Skin epidermis (tissue), 12 donors: ENCODE results near the gene SLC9A9.

Experiments used
- H3K27ac ChIP-seq, 21 experiments: fragments of 200-600 bp; sonication (generic) in 11 of 21; one replicate each; pipeline ENCODE4 v1.5.0; 2020; ENCODE audit warnings: mild to moderate bottlenecking in 3 of 21, inconsistent platforms in 2 of 21, moderate library complexity in 2 of 21
- H3K4me3 ChIP-seq, 7 experiments: fragments of 200-600 bp; sonication (generic) in 2 of 7; one replicate each; pipeline ENCODE4 v1.5.0; 2020; ENCODE audit warnings: inconsistent platforms in 2 of 7, mild to moderate bottlenecking in 2 of 7, moderate library complexity in 1 of 7

Gene SLC9A9

GRCh38 chr3:143661677-143662076 lies 186.6 kb downstream of the SLC9A9 start:
- H3K4me3 ChIP-seq = no peak overlapping the region
- no peak overlapping the region for H3K27ac ChIP-seq

- Histone ChIP-seq H3K27ac (peak overlapping the region in 3 of 21 experiments; percentile 1 to 41 (median 23)), H3K4me3 (no peak overlapping the region)
These were observed 189.4 kb downstream of the SLC9A9 start for GRCh38 chr3:143658861-143659260.

- H3K27ac ChIP-seq = peak overlapping the region in 1 of 21 experiments; percentile 16
- no peak overlapping the region for H3K4me3 ChIP-seq
These were observed 190.2 kb downstream of the SLC9A9 start for GRCh38 chr3:143658116-143658515.

GRCh38 chr3:143657391-143657790 lies 190.9 kb downstream of the SLC9A9 start:
- Histone ChIP-seq H3K27ac (peak overlapping the region in 1 of 21 experiments; percentile 14), H3K4me3 (no peak overlapping the region)

- H3K4me3 ChIP-seq = no peak overlapping the region
- peak overlapping the region in 6 of 21 experiments; percentile 16 to 70 (median 44) for H3K27ac ChIP-seq
These were observed 193.4 kb downstream of the SLC9A9 start for GRCh38 chr3:143654906-143655305.

GRCh38 chr3:143653935-143654334 lies 194.3 kb downstream of the SLC9A9 start:
- Histone ChIP-seq H3K27ac (peak overlapping the region in 1 of 21 experiments; percentile 70), H3K4me3 (no peak overlapping the region)

- Histone ChIP-seq H3K27ac (peak overlapping the region in 1 of 21 experiments; percentile 70), H3K4me3 (no peak overlapping the region)
These were observed 194.8 kb downstream of the SLC9A9 start for GRCh38 chr3:143653493-143653892.

GRCh38 chr3:143652118-143652517 lies 196.2 kb downstream of the SLC9A9 start:
- no peak overlapping the region for H3K4me3 ChIP-seq
- no peak overlapping the region for H3K27ac ChIP-seq

- Histone ChIP-seq H3K27ac (no peak overlapping the region), H3K4me3 (no peak overlapping the region)
These were observed 197.4 kb downstream of the SLC9A9 start for GRCh38 chr3:143650827-143651226.

- Histone ChIP-seq H3K27ac (no peak overlapping the region), H3K4me3 (no peak overlapping the region)
These were observed 198.1 kb downstream of the SLC9A9 start for GRCh38 chr3:143650120-143650519.

- no peak overlapping the region for H3K27ac ChIP-seq
- H3K4me3 ChIP-seq = no peak overlapping the region
These were observed 199.6 kb downstream of the SLC9A9 start for GRCh38 chr3:143648708-143649107.

- no peak overlapping the region for H3K4me3 ChIP-seq
- H3K27ac ChIP-seq = no peak overlapping the region
These were observed 200.1 kb downstream of the SLC9A9 start for GRCh38 chr3:143648218-143648617.

- Histone ChIP-seq H3K4me3 (no peak overlapping the region), H3K27ac (peak overlapping the region in 1 of 21 experiments; percentile 25)
These were observed 203.7 kb downstream of the SLC9A9 start for GRCh38 chr3:143644370-143645089.

GRCh38 chr3:143643905-143644304 lies 204.4 kb downstream of the SLC9A9 start:
- H3K27ac ChIP-seq = peak overlapping the region in 1 of 21 experiments; percentile 25
- H3K4me3 ChIP-seq = no peak overlapping the region

- no peak overlapping the region for H3K4me3 ChIP-seq
- H3K27ac ChIP-seq = no peak overlapping the region
These were observed 207.5 kb downstream of the SLC9A9 start for GRCh38 chr3:143640774-143641173.

GRCh38 chr3:143637133-143637532 lies 211.1 kb downstream of the SLC9A9 start:
- Histone ChIP-seq H3K4me3 (no peak overlapping the region), H3K27ac (no peak overlapping the region)

GRCh38 chr3:143634991-143635390 lies 213.3 kb downstream of the SLC9A9 start:
- H3K27ac ChIP-seq = no peak overlapping the region
- H3K4me3 ChIP-seq = no peak overlapping the region

- H3K4me3 ChIP-seq = no peak overlapping the region
- H3K27ac ChIP-seq = no peak overlapping the region
These were observed 213.8 kb downstream of the SLC9A9 start for GRCh38 chr3:143634427-143634826.

- Histone ChIP-seq H3K27ac (no peak overlapping the region), H3K4me3 (no peak overlapping the region)
These were observed 214.5 kb downstream of the SLC9A9 start for GRCh38 chr3:143633816-143634215.

- Histone ChIP-seq H3K27ac (no peak overlapping the region), H3K4me3 (no peak overlapping the region)
These were observed 218.5 kb downstream of the SLC9A9 start for GRCh38 chr3:143629726-143630125.

GRCh38 chr3:143628971-143629370 lies 219.3 kb downstream of the SLC9A9 start:
- H3K27ac ChIP-seq = no peak overlapping the region
- no peak overlapping the region for H3K4me3 ChIP-seq

- no peak overlapping the region for H3K27ac ChIP-seq
- no peak overlapping the region for H3K4me3 ChIP-seq
These were observed 220.9 kb downstream of the SLC9A9 start for GRCh38 chr3:143627336-143627735.
